Measurements from ENCODE around the gene PDXK. TPM values are rescaled to one million over a fixed set of nuclear protein-coding genes. Genes with fewer than 3 reads are reported as not detected.

The PDXK gene
- total and polyA plus RNA-seq, 2 of the 8 experiments (the other 6 are each of a cell fraction or from before 2014, with no cell fraction given), result 78.0 to 112 TPM

GRCh38 chr21:43792406-43792805 lies 73.5 kb downstream of the PDXK start:
- Histone ChIP-seq H2BK5ac (ENCODE audit: low read depth, low read length) (no peak overlapping the region), H4K91ac (replicated peaks; ENCODE audit: insufficient read length, low read length) (no peak overlapping the region), H3K56ac (replicated peaks; ENCODE audit: insufficient read length, low read depth, low read length) (no peak overlapping the region), H4K5ac (ENCODE audit: insufficient read length, low read depth, low read length) (no peak overlapping the region), H2BK120ac (replicated peaks; ENCODE audit: low read depth, low read length) (no peak overlapping the region), H3K36me3 (ENCODE audit: control insufficient read depth in 2 of 4, insufficient read depth in 4 of 4, low read length in 3 of 4) (peaks cover 42 to 65% (median 52%) of the 10 kb centered on the region in 4 experiments), H4K20me1 (replicated peaks in 1 of 2; ENCODE audit: control insufficient read depth in 1 of 2, insufficient read depth in 2 of 2, low read length in 2 of 2) (peaks cover 12 to 17% of the 10 kb centered on the region in 2 experiments), H2AFZ (ENCODE audit: low read length) (no peak overlapping the region), H3K27me3 (replicated peaks in 1 of 4; ENCODE audit: control insufficient read depth in 3 of 4, extremely low read depth in 1 of 4, insufficient read depth in 3 of 4, low read length in 3 of 4) (no peaks in the 10 kb centered on the region), H3K27ac (ENCODE audit: low read depth, low read length) (no peak overlapping the region), H3K23me2 (ENCODE audit: low read depth, low read length) (peaks cover 5% of the 10 kb centered on the region; the same call in 1 of the 2 replicates), H2BK20ac (ENCODE audit: low read length) (no peak overlapping the region), H3K4me1 (replicated peaks in 1 of 4; ENCODE audit: control insufficient read depth in 3 of 4, insufficient read depth in 4 of 4, low read length in 3 of 4) (peaks cover 0 to 12% (median 3%) of the 10 kb centered on the region in 4 experiments; a peak in 3 of 7 replicates), H3K4me2 (ENCODE audit: insufficient read depth in 1 of 2, low read depth in 2 of 2, low read length in 2 of 2) (no peak overlapping the region), H3K9ac (replicated peaks in 1 of 4; ENCODE audit: extremely low read depth in 1 of 4, low read depth in 3 of 4, low read length in 3 of 4) (no peak overlapping the region), H3K23ac (ENCODE audit: insufficient read length) (no peak overlapping the region), H3K14ac (ENCODE audit: insufficient read length) (no peak overlapping the region), H3K9me3 (ENCODE audit: insufficient read depth in 2 of 2, low read depth in 1 of 2, low read length in 1 of 2) (no peaks in the 10 kb centered on the region), H4K8ac (ENCODE audit: extremely low read depth, insufficient read depth, low read length) (no peak overlapping the region), H2BK12ac (ENCODE audit: low read depth, low read length) (no peak overlapping the region), H3K79me2 (ENCODE audit: control insufficient read depth in 1 of 2, insufficient read depth in 2 of 2, low read length in 2 of 2) (peaks cover 11 to 47% of the 10 kb centered on the region in 2 experiments), H2BK15ac (ENCODE audit: low read length) (no peak overlapping the region), H3K4me3 (ENCODE audit: extremely low read depth in 1 of 4, insufficient read depth in 2 of 4, low read depth in 3 of 4, low read length in 4 of 4) (no peak overlapping the region), H3K18ac (ENCODE audit: extremely low read depth, low read length) (no peak overlapping the region), H3K79me1 (ENCODE audit: low read depth, low read length) (peaks cover 26% of the 10 kb centered on the region), H3K4ac (replicated peaks; ENCODE audit: insufficient read length, low read depth, low read length) (no peak overlapping the region), H2AK5ac (ENCODE audit: low read depth, low read length) (no peak overlapping the region)
- CTCF ChIA-PET (ENCODE audit: partially characterized antibody), result interaction anchor here (1.0 kb wide), 1 partner anchor 146 kb away, joined by 3 read pairs; no protein-coding TSS in a partner anchor
- FAIRE-seq (no peak), DNase-seq (ENCODE audit: low read depth in 1 of 2, low spot score in 2 of 2) (no peak)
- no peak for TF ChIP-seq JUND (IDR thresholded peaks at IDR 0.05; ENCODE audit: low read length)
- WGBS, 2 experiments (ENCODE audit: extremely low coverage in 1 of 2, insufficient coverage in 1 of 2, insufficient read length in 1 of 2, insufficient replicate concordance in 2 of 2, low coverage in 1 of 2, low lambda C conversion rate in 2 of 2, missing lambda C conversion rate in 1 of 2), result 94% methylated on average over 8 of the region's 8 CpGs; no CpG with 5 or more reads in 1 of the 2 experiments
- POLR2A ChIA-PET (ENCODE audit: partially characterized antibody), result interaction anchor here (0.6 to 7.6 kb wide), 5 partner anchors 8 to 131 kb away, joined by 3 to 80 read pairs (median 5); no protein-coding TSS in a partner anchor

Measured in H1 (cell line).